SK-N-SH (cell line): Measurements from ENCODE around the gene ZNF446. TPM values are rescaled to one million over a fixed set of nuclear protein-coding genes. Genes with fewer than 3 reads are reported as not detected.

Experiments
- CTCF ChIA-PET: fragments of 300-600, 350-600 bp; formaldehyde crosslinking; extraction: SDS; loops from one replicate; lab custom pipeline; 2021; lab: Yijun Ruan, JAX
- POLR2A ChIA-PET: fragments of 350-600 bp; sonication (Branson Sonifier 250); formaldehyde crosslinking; extraction: SDS; loops from one replicate; lab custom pipeline; 2020; ENCODE audit warnings: antibody characterized with exemption, inconsistent platforms; lab: Yijun Ruan, JAX
- DNase-seq: peaks from one replicate; pipeline ENCODE4 v3.0.0; 2012
- H2AFZ ChIP-seq: fragments of 200-600 bp; sonication (generic); 2 replicates; pipeline ENCODE4 v1.8.1; 2016; ENCODE audit warnings: antibody characterized with exemption, mild to moderate bottlenecking, low read depth
- H3F3A ChIP-seq: fragments of 200-600 bp; sonication (generic); replicated peaks from 2 replicates; pipeline ENCODE3; 2016; ENCODE audit warnings: antibody characterized with exemption, mild to moderate bottlenecking; ENCODE audit not compliant: insufficient read depth
- H3K27ac ChIP-seq, 2 experiments: fragments of 200-500 bp in 1 of 2; fragments of 200-600 bp in 1 of 2; sonication (Bioruptor generic) in 1 of 2; sonication (generic), shearing (Covaris generic) in 1 of 2; 2 replicates each; pipeline versions ENCODE4 v1.5.1 to v1.6.1; 2014 to 2016; ENCODE audit warnings: low read depth in 2 of 2, inconsistent platforms in 1 of 2, low read length in 1 of 2, mild to moderate bottlenecking in 1 of 2, mixed read lengths in 1 of 2
- H3K27me3 ChIP-seq: fragments of 200-600 bp; sonication (generic), shearing (Covaris generic); 2 replicates; pipeline ENCODE4 v1.6.1; 2016; ENCODE audit warnings: mixed run types; ENCODE audit not compliant: insufficient read depth
- H3K36me3 ChIP-seq, 2 experiments: fragments of 200-500 bp in 1 of 2; fragments of 200-600 bp in 1 of 2; sonication (Bioruptor generic) in 1 of 2; sonication (generic) in 1 of 2; replicated peaks in 1 of 2; 2 replicates each; pipeline versions ENCODE3 to v1.5.1; 2014 to 2016; ENCODE audit warnings: low read length in 1 of 2, mild to moderate bottlenecking in 1 of 2; ENCODE audit not compliant: insufficient read depth in 2 of 2, control insufficient read depth in 1 of 2
- H3K4me1 ChIP-seq, 2 experiments: fragments of 200-500 bp in 1 of 2; fragments of 200-600 bp in 1 of 2; sonication (Bioruptor generic) in 1 of 2; sonication (generic), shearing (Covaris generic) in 1 of 2; 2 replicates each; pipeline versions ENCODE4 v1.5.1 to v1.6.1; 2014 to 2016; ENCODE audit warnings: low read depth in 1 of 2, low read length in 1 of 2, mixed run types in 1 of 2; ENCODE audit not compliant: insufficient read depth in 2 of 2, control insufficient read depth in 1 of 2
- H3K4me2 ChIP-seq: fragments of 200-600 bp; sonication (generic), shearing (Covaris generic); 2 replicates; pipeline ENCODE4 v1.6.1; 2017; ENCODE audit warnings: mixed run types
- H3K4me3 ChIP-seq, 2 experiments: fragments of 200-500 bp in 1 of 2; fragments of 200-600 bp in 1 of 2; sonication (Bioruptor generic) in 1 of 2; sonication (generic), shearing (Covaris generic) in 1 of 2; 2 replicates each; pipeline versions ENCODE4 v1.5.1 to v1.8.1; 2014 to 2016; ENCODE audit warnings: low read depth in 2 of 2, inconsistent platforms in 1 of 2, low read length in 1 of 2, mild to moderate bottlenecking in 1 of 2, mixed read lengths in 1 of 2, moderate library complexity in 1 of 2
- H3K79me2 ChIP-seq: fragments of 200-600 bp; sonication (generic); 2 replicates; pipeline ENCODE4 v1.8.1; 2017; ENCODE audit warnings: mild to moderate bottlenecking; ENCODE audit not compliant: insufficient read depth
- H3K9ac ChIP-seq: fragments of 200-600 bp; sonication (generic); 2 replicates; pipeline ENCODE4 v1.6.1; 2017; ENCODE audit warnings: mixed run types
- H3K9me2 ChIP-seq: fragments of 200-600 bp; sonication (generic); 2 replicates; pipeline ENCODE4 v1.6.1; 2017; ENCODE audit warnings: mixed run types
- H3K9me3 ChIP-seq: fragments of 200-600 bp; sonication (generic); 2 replicates; pipeline ENCODE4 v1.6.1; 2017; ENCODE audit warnings: mixed run types, mild to moderate bottlenecking, moderate library complexity
- H4K20me1 ChIP-seq: fragments of 200-600 bp; sonication (generic); 2 replicates; pipeline ENCODE4 v1.6.1; 2017; ENCODE audit warnings: mild to moderate bottlenecking, mixed run types; ENCODE audit not compliant: insufficient read depth
- CHD2 ChIP-seq: fragments of 150-350 bp; IDR thresholded peaks from 2 replicates; pipeline ENCODE4 v1.6.1; 2018; ENCODE audit warnings: low read length; ENCODE audit not compliant: partially characterized antibody
- CTCF ChIP-seq: fragments of 200-600 bp; sonication (generic); IDR thresholded peaks from 2 replicates; pipeline ENCODE4 v1.6.1; 2017; ENCODE audit warnings: antibody characterized with exemption, mild to moderate bottlenecking, moderate library complexity
- ELF1 ChIP-seq: IDR thresholded peaks from 2 replicates; pipeline ENCODE4 v1.4.0; 2012
- FOSL2 ChIP-seq: IDR thresholded peaks from 2 replicates; pipeline ENCODE4 v1.4.0; 2012; ENCODE audit warnings: low read depth, mild to moderate bottlenecking, moderate library complexity, borderline replicate concordance
- FOXJ3 ChIP-seq: sonication (generic); formaldehyde crosslinking; IDR thresholded peaks from 2 replicates; pipeline ENCODE4 v1.5.1; 2020; ENCODE audit warnings: mild to moderate bottlenecking, missing genetic modification reagents
- GABPA ChIP-seq: IDR thresholded peaks from 2 replicates; pipeline ENCODE4 v1.4.0; 2012; ENCODE audit warnings: low read depth, mild to moderate bottlenecking
- GATA2 ChIP-seq: sonication (generic); formaldehyde crosslinking; IDR thresholded peaks from 2 replicates; pipeline ENCODE4 v1.5.0; 2020; ENCODE audit warnings: mild to moderate bottlenecking, missing genetic modification reagents
- IRF3 ChIP-seq: fragments of 150-350 bp; IDR thresholded peaks from 2 replicates; pipeline ENCODE4 v1.6.1; 2016; ENCODE audit warnings: mild to moderate bottlenecking, low read depth, low read length
- MAX ChIP-seq: IDR thresholded peaks from 2 replicates; pipeline ENCODE4 v1.4.0; 2012; ENCODE audit warnings: low read depth
- MEF2A ChIP-seq: IDR thresholded peaks from 2 replicates; pipeline ENCODE4 v1.4.0; 2012; ENCODE audit warnings: low read depth, borderline replicate concordance
- NFIC ChIP-seq: IDR thresholded peaks from 2 replicates; pipeline ENCODE4 v1.4.0; 2012; ENCODE audit warnings: borderline replicate concordance
- NRF1 ChIP-seq: IDR thresholded peaks from 2 replicates; pipeline ENCODE4 v1.6.1; 2012; ENCODE audit warnings: low read depth, mild to moderate bottlenecking, low read length
- PBX3 ChIP-seq: IDR thresholded peaks from 2 replicates; pipeline ENCODE4; 2012
- POLR2AphosphoS5 ChIP-seq: IDR thresholded peaks from 2 replicates; pipeline ENCODE4 v1.6.1; 2012; ENCODE audit warnings: low read depth, low read length
- RAD21 ChIP-seq: IDR thresholded peaks from 2 replicates; pipeline ENCODE4 v1.6.1; 2012; ENCODE audit warnings: mild to moderate bottlenecking, low read length
- RCOR1 ChIP-seq: fragments of 150-350 bp; IDR thresholded peaks from 2 replicates; pipeline ENCODE4 v1.6.1; 2017; ENCODE audit warnings: antibody characterized with exemption, low read length
- RFX5 ChIP-seq: IDR thresholded peaks from 2 replicates; pipeline ENCODE4 v1.6.1; 2012; ENCODE audit warnings: mild to moderate bottlenecking, improper control_type of control experiment, low read length
- RXRA ChIP-seq: IDR thresholded peaks from 2 replicates; pipeline ENCODE4 v1.4.0; 2012; ENCODE audit warnings: low read depth, mild to moderate bottlenecking, borderline replicate concordance
- SIN3A ChIP-seq: IDR thresholded peaks from 2 replicates; pipeline ENCODE4 v1.6.1; 2012; ENCODE audit warnings: low read depth, mild to moderate bottlenecking, low read length, moderate library complexity, borderline replicate concordance
- TAF1 ChIP-seq: IDR thresholded peaks from 2 replicates; pipeline ENCODE4 v1.6.1; 2012; ENCODE audit warnings: low read depth, mild to moderate bottlenecking, low read length, moderate library complexity, borderline replicate concordance
- TCF12 ChIP-seq: IDR thresholded peaks from 2 replicates; pipeline ENCODE4 v1.4.0; 2012
- TEAD4 ChIP-seq: IDR thresholded peaks from 2 replicates; pipeline ENCODE4 v1.4.0; 2012; ENCODE audit warnings: mild to moderate bottlenecking, borderline replicate concordance; ENCODE audit not compliant: insufficient read depth
- WGBS: methylation state at CpG from one replicate; pipeline ENCODE4 v1.1.6; 2017; ENCODE audit warnings: low lambda C conversion rate; 5-methylcytosine and 5-hydroxymethylcytosine counted together
- polyA plus RNA-seq, 3 experiments: library from polyadenylated mRNA; depleted of rRNA; stranded (reverse); fragments of >200 nt; gene quantifications; 2 replicates each; pipeline ENCODE4 v1.2.3, GENCODE V29; 2012
- TF ChIP-seq, protein P1 (sequence below): IDR thresholded peaks from 2 replicates; pipeline ENCODE4 v1.6.1; 2012; ENCODE audit warnings: mild to moderate bottlenecking, low read depth, low read length, moderate library complexity

ZNF446 gene
- polyA plus RNA-seq, 1 of the 3 experiments (the other 2 are of a cell fraction), result 6.9 TPM

DNA sequence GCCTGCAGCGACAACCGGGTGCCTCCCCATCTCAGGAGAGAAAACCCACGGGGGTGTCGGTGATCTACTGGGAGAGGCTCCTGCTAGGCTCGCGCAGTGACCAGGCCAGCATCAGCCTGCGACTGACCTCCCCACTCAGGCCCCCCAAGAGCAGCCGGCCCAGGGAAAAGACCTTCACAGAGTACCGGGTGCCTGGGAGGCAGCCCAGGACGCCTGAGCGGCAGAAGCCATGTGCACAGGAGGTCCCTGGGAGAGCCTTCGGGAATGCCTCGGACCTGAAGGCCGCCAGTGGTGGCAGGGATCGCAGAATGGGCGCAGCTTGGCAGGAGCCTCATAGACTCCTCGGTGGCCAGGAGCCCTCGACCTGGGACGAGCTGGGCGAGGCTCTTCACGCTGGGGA lies 20.8 kb upstream of the ZNF446 start:
- CTCF ChIA-PET, result no interaction called here
- no peak for DNase-seq
- peaks cover 0 to 7% of the 10 kb centered on the region in 2 experiments; a peak in 1 of 4 replicates for H3K4me1 ChIP-seq
- no peaks in the 10 kb centered on the region for H3F3A ChIP-seq
- peaks cover 3 to 25% of the 10 kb centered on the region in 2 experiments for H3K36me3 ChIP-seq
- TF ChIP-seq SIN3A, result no peak
- no peak for TF ChIP-seq NRF1
- TF ChIP-seq RAD21, result no peak
- TF ChIP-seq, protein P1, sequence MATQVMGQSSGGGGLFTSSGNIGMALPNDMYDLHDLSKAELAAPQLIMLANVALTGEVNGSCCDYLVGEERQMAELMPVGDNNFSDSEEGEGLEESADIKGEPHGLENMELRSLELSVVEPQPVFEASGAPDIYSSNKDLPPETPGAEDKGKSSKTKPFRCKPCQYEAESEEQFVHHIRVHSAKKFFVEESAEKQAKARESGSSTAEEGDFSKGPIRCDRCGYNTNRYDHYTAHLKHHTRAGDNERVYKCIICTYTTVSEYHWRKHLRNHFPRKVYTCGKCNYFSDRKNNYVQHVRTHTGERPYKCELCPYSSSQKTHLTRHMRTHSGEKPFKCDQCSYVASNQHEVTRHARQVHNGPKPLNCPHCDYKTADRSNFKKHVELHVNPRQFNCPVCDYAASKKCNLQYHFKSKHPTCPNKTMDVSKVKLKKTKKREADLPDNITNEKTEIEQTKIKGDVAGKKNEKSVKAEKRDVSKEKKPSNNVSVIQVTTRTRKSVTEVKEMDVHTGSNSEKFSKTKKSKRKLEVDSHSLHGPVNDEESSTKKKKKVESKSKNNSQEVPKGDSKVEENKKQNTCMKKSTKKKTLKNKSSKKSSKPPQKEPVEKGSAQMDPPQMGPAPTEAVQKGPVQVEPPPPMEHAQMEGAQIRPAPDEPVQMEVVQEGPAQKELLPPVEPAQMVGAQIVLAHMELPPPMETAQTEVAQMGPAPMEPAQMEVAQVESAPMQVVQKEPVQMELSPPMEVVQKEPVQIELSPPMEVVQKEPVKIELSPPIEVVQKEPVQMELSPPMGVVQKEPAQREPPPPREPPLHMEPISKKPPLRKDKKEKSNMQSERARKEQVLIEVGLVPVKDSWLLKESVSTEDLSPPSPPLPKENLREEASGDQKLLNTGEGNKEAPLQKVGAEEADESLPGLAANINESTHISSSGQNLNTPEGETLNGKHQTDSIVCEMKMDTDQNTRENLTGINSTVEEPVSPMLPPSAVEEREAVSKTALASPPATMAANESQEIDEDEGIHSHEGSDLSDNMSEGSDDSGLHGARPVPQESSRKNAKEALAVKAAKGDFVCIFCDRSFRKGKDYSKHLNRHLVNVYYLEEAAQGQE, result no peak
- no peak for TF ChIP-seq PBX3
- no peak for TF ChIP-seq CTCF
- no peak for TF ChIP-seq TAF1
- TF ChIP-seq RXRA, result no peak
- no peak for TF ChIP-seq NFIC
- TF ChIP-seq MEF2A, result no peak
- no peak overlapping the region for H3K4me3 ChIP-seq
- POLR2A ChIA-PET, result no interaction called here
- no peak overlapping the region for H2AFZ ChIP-seq
- WGBS, result 93% methylated on average over 9 of the region's 21 CpGs
- no peaks in the 10 kb centered on the region for H3K9me3 ChIP-seq
- H3K4me2 ChIP-seq, result no peak overlapping the region
- no peaks in the 10 kb centered on the region for H3K79me2 ChIP-seq
- no peaks in the 10 kb centered on the region for H3K9me2 ChIP-seq
- H3K27me3 ChIP-seq, result no peaks in the 10 kb centered on the region
- H4K20me1 ChIP-seq, result no peaks in the 10 kb centered on the region
- no peak overlapping the region for H3K9ac ChIP-seq
- H3K27ac ChIP-seq, result no peak overlapping the region

GRCh38 chr19:58456111-58456510 lies 20.0 kb upstream of the ZNF446 start:
- Histone ChIP-seq H3K4me2 (no peak overlapping the region), H3K9ac (no peak overlapping the region), H3K79me2 (no peaks in the 10 kb centered on the region), H2AFZ (no peak overlapping the region), H3F3A (no peaks in the 10 kb centered on the region), H3K27ac (no peak overlapping the region), H3K36me3 (peaks cover 3 to 25% of the 10 kb centered on the region in 2 experiments), H3K27me3 (no peaks in the 10 kb centered on the region), H3K4me1 (peaks cover 0 to 3% of the 10 kb centered on the region in 2 experiments; a peak in 1 of 4 replicates), H3K4me3 (no peak overlapping the region), H3K9me3 (no peaks in the 10 kb centered on the region), H4K20me1 (no peaks in the 10 kb centered on the region), H3K9me2 (no peaks in the 10 kb centered on the region)
- no peak for DNase-seq
- WGBS, result 96% methylated on average over 35 of the region's 35 CpGs
- POLR2A ChIA-PET, result no interaction called here
- CTCF ChIA-PET, result no interaction called here
- TF ChIP-seq RAD21, result no peak
- TF ChIP-seq GABPA, result no peak
- TF ChIP-seq TAF1, result no peak
- TF ChIP-seq MAX, result no peak
- TF ChIP-seq POLR2AphosphoS5, result no peak
- no peak for TF ChIP-seq TCF12
- no peak for TF ChIP-seq IRF3
- no peak for TF ChIP-seq TEAD4
- no peak for TF ChIP-seq RFX5
- TF ChIP-seq CHD2, result no peak
- no peak for TF ChIP-seq RCOR1
- TF ChIP-seq GATA2 (CRISPR knock-in tag), result no peak
- TF ChIP-seq FOSL2, result no peak
- no peak for TF ChIP-seq ELF1
- no peak for TF ChIP-seq FOXJ3 (CRISPR knock-in tag)
